ENCODE data around the gene FADS3. TPM values are rescaled to one million over a fixed set of nuclear protein-coding genes. Genes with fewer than 3 reads are reported as not detected.

Gene FADS3
- total RNA-seq, 1 donor from 2014 or later: 68.5 TPM

- ATAC-seq (no peak), DNase-seq (no peak)
- no peak overlapping the region for H3K27ac ChIP-seq
- no peaks in the 10 kb centered on the region for H3K4me1 ChIP-seq
- H3K36me3 ChIP-seq: peaks cover 3% of the 10 kb centered on the region
- TF ChIP-seq CTCF (IDR thresholded peaks at IDR 0.05): no peak
- no peaks in the 10 kb centered on the region for H3K9me3 ChIP-seq
- intact Hi-C loops (cut with DNase I): no loop called here
- no peak overlapping the region for H3K4me3 ChIP-seq
- no peaks in the 10 kb centered on the region for H3K27me3 ChIP-seq
Measured at GRCh38 chr11:61863548-61864081, 27.7 kb downstream of the FADS3 start.

GRCh38 chr11:61862714-61863547 lies 28.4 kb downstream of the FADS3 start:
- DNase-seq: no peak
- TF ChIP-seq CTCF (IDR thresholded peaks at IDR 0.05): no peak

GRCh38 chr11:61861634-61862033 lies 29.7 kb downstream of the FADS3 start:
- no peak overlapping the region for H3K27ac ChIP-seq
- TF ChIP-seq CTCF (IDR thresholded peaks at IDR 0.05): no peak
- intact Hi-C loops (cut with DNase I): no loop called here
- H3K4me1 ChIP-seq: no peaks in the 10 kb centered on the region
- peaks cover 3% of the 10 kb centered on the region for H3K36me3 ChIP-seq
- DNase-seq (no peak), ATAC-seq (no peak)
- no peaks in the 10 kb centered on the region for H3K27me3 ChIP-seq
- no peaks in the 10 kb centered on the region for H3K9me3 ChIP-seq
- no peak overlapping the region for H3K4me3 ChIP-seq

More at GRCh38 chr11:61862714-61863547, 28.4 kb downstream of the FADS3 start:
- intact Hi-C loops (cut with DNase I): no loop called here
- ATAC-seq: no peak
- peaks cover 3% of the 10 kb centered on the region for H3K36me3 ChIP-seq
- H3K27ac ChIP-seq: no peak overlapping the region
- no peaks in the 10 kb centered on the region for H3K9me3 ChIP-seq
- no peak overlapping the region for H3K4me3 ChIP-seq
- H3K27me3 ChIP-seq: no peaks in the 10 kb centered on the region
- H3K4me1 ChIP-seq: no peaks in the 10 kb centered on the region

GRCh38 chr11:61860054-61860903 lies 31.1 kb downstream of the FADS3 start:
- Histone ChIP-seq H3K9me3 (no peaks in the 10 kb centered on the region), H3K4me1 (no peaks in the 10 kb centered on the region), H3K4me3 (no peak overlapping the region), H3K27ac (no peak overlapping the region), H3K36me3 (no peaks in the 10 kb centered on the region), H3K27me3 (no peaks in the 10 kb centered on the region)
- DNase-seq (no peak), ATAC-seq (peak; percentile 11)
- no peak for TF ChIP-seq CTCF (IDR thresholded peaks at IDR 0.05)
- intact Hi-C loops (cut with DNase I): no loop called here

- ATAC-seq: no peak
- DNase-seq: no peak
- Histone ChIP-seq H3K27ac (no peak overlapping the region), H3K27me3 (no peaks in the 10 kb centered on the region), H3K36me3 (peaks cover 4% of the 10 kb centered on the region), H3K4me1 (no peaks in the 10 kb centered on the region), H3K9me3 (no peaks in the 10 kb centered on the region), H3K4me3 (no peak overlapping the region)
- no peak for TF ChIP-seq CTCF (IDR thresholded peaks at IDR 0.05)
- intact Hi-C loops (cut with DNase I): no loop called here
Measured at GRCh38 chr11:61855939-61856680, 35.2 kb downstream of the FADS3 start.

All from upper lobe of right lung (tissue), 1 donor.